ENCODE data around the gene SOSTDC1. TPM values are rescaled to one million over a fixed set of nuclear protein-coding genes. Genes with fewer than 3 reads are reported as not detected.

Gene SOSTDC1
- total RNA-seq, 2 experiments from 2014 or later = not detected

- Mint-ChIP-seq H3K27me3 (ENCODE audit: low read depth) (no peaks in the 10 kb centered on the region), H3K9me3 (no peaks in the 10 kb centered on the region), H3K27ac (no peak overlapping the region), H3K4me3 (no peak overlapping the region), H3K36me3 (ENCODE audit: low read depth) (no peaks in the 10 kb centered on the region), H3K4me1 (ENCODE audit: low read depth) (no peaks in the 10 kb centered on the region)
- no peak for DNase-seq
- intact Hi-C loops (cut with micrococcal nuclease) = no loop called here
- CTCF ChIA-PET = no interaction called here
Observed at GRCh38 chr7:16412274-16413254, 53.0 kb downstream of the SOSTDC1 start.

Other genes starting within 250 kb of the SOSTDC1 start
- gene CRPPA, start 44.2 kb downstream of the SOSTDC1 start, total RNA-seq = under 1 TPM; 0.37 to 0.38 TPM
- gene LRRC72, start 61.1 kb upstream of the SOSTDC1 start, total RNA-seq = not detected
- gene ANKMY2, start 180.0 kb upstream of the SOSTDC1 start, total RNA-seq = 1 to 10 TPM; 4.6 to 4.7 TPM
- gene BZW2, start 180.4 kb upstream of the SOSTDC1 start, total RNA-seq = 100 to 1,000 TPM; 118 to 122 TPM